ENCODE results near the gene CATSPERD.
A peak's percentile ranks its signal among the peaks of the same experiment; 100 is the strongest.

DNA sequence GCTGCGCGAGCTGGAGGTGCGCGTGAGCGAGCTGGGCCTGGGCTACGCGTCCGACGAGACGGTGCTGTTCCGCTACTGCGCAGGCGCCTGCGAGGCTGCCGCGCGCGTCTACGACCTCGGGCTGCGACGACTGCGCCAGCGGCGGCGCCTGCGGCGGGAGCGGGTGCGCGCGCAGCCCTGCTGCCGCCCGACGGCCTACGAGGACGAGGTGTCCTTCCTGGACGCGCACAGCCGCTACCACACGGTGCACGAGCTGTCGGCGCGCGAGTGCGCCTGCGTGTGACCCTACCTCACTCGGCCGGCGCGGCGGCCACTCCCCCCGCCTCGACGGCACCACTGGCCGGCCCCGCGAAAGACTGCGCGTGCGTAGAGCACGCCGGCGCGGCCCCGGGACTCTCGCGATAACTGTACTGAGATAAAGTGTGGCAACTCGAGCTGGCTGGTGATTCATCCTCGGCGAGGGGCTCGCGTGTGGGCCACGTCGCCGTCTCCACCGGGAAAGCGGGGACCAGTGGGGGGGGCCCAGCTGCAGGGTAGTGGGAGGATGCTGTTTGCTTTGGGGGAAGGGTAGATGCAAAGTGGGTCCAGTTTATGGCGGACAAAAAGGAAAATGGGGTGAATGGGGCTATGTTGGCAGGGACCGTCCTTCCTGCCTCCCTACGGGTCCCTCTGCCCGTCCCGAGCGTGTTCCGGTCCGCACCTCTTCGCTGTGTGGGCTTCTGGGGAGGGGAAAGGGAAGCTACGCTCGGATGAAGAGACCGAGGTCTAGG is 107.6 kb downstream of the CATSPERD start:
- TF ChIP-seq, protein P1, sequence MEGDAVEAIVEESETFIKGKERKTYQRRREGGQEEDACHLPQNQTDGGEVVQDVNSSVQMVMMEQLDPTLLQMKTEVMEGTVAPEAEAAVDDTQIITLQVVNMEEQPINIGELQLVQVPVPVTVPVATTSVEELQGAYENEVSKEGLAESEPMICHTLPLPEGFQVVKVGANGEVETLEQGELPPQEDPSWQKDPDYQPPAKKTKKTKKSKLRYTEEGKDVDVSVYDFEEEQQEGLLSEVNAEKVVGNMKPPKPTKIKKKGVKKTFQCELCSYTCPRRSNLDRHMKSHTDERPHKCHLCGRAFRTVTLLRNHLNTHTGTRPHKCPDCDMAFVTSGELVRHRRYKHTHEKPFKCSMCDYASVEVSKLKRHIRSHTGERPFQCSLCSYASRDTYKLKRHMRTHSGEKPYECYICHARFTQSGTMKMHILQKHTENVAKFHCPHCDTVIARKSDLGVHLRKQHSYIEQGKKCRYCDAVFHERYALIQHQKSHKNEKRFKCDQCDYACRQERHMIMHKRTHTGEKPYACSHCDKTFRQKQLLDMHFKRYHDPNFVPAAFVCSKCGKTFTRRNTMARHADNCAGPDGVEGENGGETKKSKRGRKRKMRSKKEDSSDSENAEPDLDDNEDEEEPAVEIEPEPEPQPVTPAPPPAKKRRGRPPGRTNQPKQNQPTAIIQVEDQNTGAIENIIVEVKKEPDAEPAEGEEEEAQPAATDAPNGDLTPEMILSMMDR (conservative IDR thresholded peaks at IDR 0.05; ENCODE audit: low read depth, low read length): no peak
- TF ChIP-seq MXI1 (IDR thresholded peaks at IDR 0.05; ENCODE audit: borderline replicate concordance, low read depth, low read length): no peak
- TF ChIP-seq POLR2A (IDR thresholded peaks at IDR 0.05; ENCODE audit: low read depth, low read length): peak; percentile 90
- no peak for TF ChIP-seq RFX5 (IDR thresholded peaks at IDR 0.05; ENCODE audit: low read depth, low read length)
- no peak for TF ChIP-seq SMC3 (IDR thresholded peaks at IDR 0.05; ENCODE audit: low read depth, low read length)
- TF ChIP-seq CEBPB (IDR thresholded peaks at IDR 0.05; ENCODE audit: low read depth, low read length): peak; percentile 91
- TF ChIP-seq MAZ (IDR thresholded peaks at IDR 0.05; ENCODE audit: borderline replicate concordance, low read depth, low read length): peak; percentile 25; the same call in 1 of the 2 replicates
- TF ChIP-seq, protein P2, sequence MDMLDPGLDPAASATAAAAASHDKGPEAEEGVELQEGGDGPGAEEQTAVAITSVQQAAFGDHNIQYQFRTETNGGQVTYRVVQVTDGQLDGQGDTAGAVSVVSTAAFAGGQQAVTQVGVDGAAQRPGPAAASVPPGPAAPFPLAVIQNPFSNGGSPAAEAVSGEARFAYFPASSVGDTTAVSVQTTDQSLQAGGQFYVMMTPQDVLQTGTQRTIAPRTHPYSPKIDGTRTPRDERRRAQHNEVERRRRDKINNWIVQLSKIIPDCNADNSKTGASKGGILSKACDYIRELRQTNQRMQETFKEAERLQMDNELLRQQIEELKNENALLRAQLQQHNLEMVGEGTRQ (IDR thresholded peaks at IDR 0.05; ENCODE audit: low read depth, low read length): no peak
- TF ChIP-seq MAFK (IDR thresholded peaks at IDR 0.05; ENCODE audit: low read depth, low read length): no peak
- no peak for TF ChIP-seq CHD1 (IDR thresholded peaks at IDR 0.05; ENCODE audit: low read depth, low read length)
- TF ChIP-seq RAD21 (IDR thresholded peaks at IDR 0.05; ENCODE audit: low read length): no peak
